Parathyroid adenoma (tissue), 2 donors: ENCODE measurements around the gene SLC2A8.

Experiments
- H2AFZ ChIP-seq: fragments of 300-600 bp; sonication (generic); one replicate; pipeline ENCODE4 v1.7.0; 2017; ENCODE audit warnings: antibody characterized with exemption, mild to moderate bottlenecking
- H3K27ac ChIP-seq: fragments of 300-600 bp; sonication (generic); one replicate; pipeline ENCODE4 v1.7.0; 2017
- H3K27me3 ChIP-seq: fragments of 300-600 bp; sonication (generic); one replicate; pipeline ENCODE4 v1.7.0; 2017; ENCODE audit warnings: low read length; ENCODE audit not compliant: control insufficient read depth, insufficient read depth
- H3K36me3 ChIP-seq: fragments of 300-600 bp; sonication (generic); one replicate; pipeline ENCODE4 v1.7.0; 2017; ENCODE audit warnings: low read length; ENCODE audit not compliant: control insufficient read depth, insufficient read depth
- H3K4me1 ChIP-seq: fragments of 300-600 bp; sonication (generic); one replicate; pipeline ENCODE4 v1.7.0; 2017; ENCODE audit warnings: control low read depth
- H3K4me2 ChIP-seq: fragments of 300-600 bp; sonication (generic); one replicate; pipeline ENCODE4 v1.7.0; 2017; ENCODE audit warnings: low read length
- H3K4me3 ChIP-seq: fragments of 300-600 bp; sonication (generic); one replicate; pipeline ENCODE4 v1.7.0; 2017; ENCODE audit warnings: low read depth, low read length
- H3K79me2 ChIP-seq: fragments of 300-600 bp; sonication (generic); one replicate; pipeline ENCODE4 v1.7.0; 2017; ENCODE audit warnings: control low read depth
- H3K9ac ChIP-seq: fragments of 300-600 bp; sonication (generic); one replicate; pipeline ENCODE4 v1.7.0; 2017; ENCODE audit warnings: mild to moderate bottlenecking
- H3K9me3 ChIP-seq: fragments of 300-600 bp; sonication (generic); one replicate; pipeline ENCODE4 v1.7.0; 2017; ENCODE audit warnings: low read length; ENCODE audit not compliant: control insufficient read depth
- CTCF ChIP-seq: fragments of 300-600 bp; sonication (generic); IDR thresholded peaks from one replicate; pipeline ENCODE4 v1.7.0; 2017; ENCODE audit warnings: antibody characterized with exemption, mild to moderate bottlenecking
- donor health status: primary hyperparathyroidism.

The SLC2A8 gene

GRCh38 chr9:127358770-127359169, 38.2 kb upstream of the SLC2A8 start:
- Histone ChIP-seq H3K27me3 (no peaks in the 10 kb centered on the region), H3K9me3 (no peaks in the 10 kb centered on the region), H3K4me2 (no peak overlapping the region), H3K4me3 (no peak overlapping the region), H3K36me3 (no peaks in the 10 kb centered on the region), H3K9ac (no peak overlapping the region), H3K79me2 (no peaks in the 10 kb centered on the region), H2AFZ (no peak overlapping the region), H3K4me1 (no peaks in the 10 kb centered on the region), H3K27ac (no peak overlapping the region)
- TF ChIP-seq CTCF = no peak

- Histone ChIP-seq H3K4me3 (no peak overlapping the region), H2AFZ (no peak overlapping the region), H3K4me1 (no peaks in the 10 kb centered on the region), H3K27me3 (no peaks in the 10 kb centered on the region), H3K79me2 (no peaks in the 10 kb centered on the region), H3K27ac (no peak overlapping the region), H3K36me3 (no peaks in the 10 kb centered on the region), H3K9me3 (no peaks in the 10 kb centered on the region), H3K9ac (no peak overlapping the region), H3K4me2 (no peak overlapping the region)
- no peak for TF ChIP-seq CTCF
Observed at GRCh38 chr9:127360250-127360649, 36.7 kb upstream of the SLC2A8 start.

GRCh38 chr9:127360829-127361228, 36.1 kb upstream of the SLC2A8 start:
- Histone ChIP-seq H3K27ac (no peak overlapping the region), H3K9ac (no peak overlapping the region), H2AFZ (no peak overlapping the region), H3K4me3 (no peak overlapping the region), H3K36me3 (no peaks in the 10 kb centered on the region), H3K4me2 (no peak overlapping the region), H3K27me3 (no peaks in the 10 kb centered on the region), H3K4me1 (no peaks in the 10 kb centered on the region), H3K79me2 (no peaks in the 10 kb centered on the region), H3K9me3 (no peaks in the 10 kb centered on the region)
- no peak for TF ChIP-seq CTCF

- no peaks in the 10 kb centered on the region for H3K79me2 ChIP-seq
- H3K36me3 ChIP-seq = no peaks in the 10 kb centered on the region
Observed at GRCh38 chr9:127361561-127361960, 35.4 kb upstream of the SLC2A8 start.

More at GRCh38 chr9:127361561-127361960, 35.4 kb upstream of the SLC2A8 start:
- no peak for TF ChIP-seq CTCF
- Histone ChIP-seq H3K4me2 (no peak overlapping the region), H3K9ac (no peak overlapping the region), H3K27me3 (no peaks in the 10 kb centered on the region), H3K4me3 (no peak overlapping the region), H3K27ac (no peak overlapping the region), H3K9me3 (no peaks in the 10 kb centered on the region), H3K4me1 (no peaks in the 10 kb centered on the region), H2AFZ (no peak overlapping the region)
